GM21786 (cell line): ENCODE results near the gene CARNS1.

ENCODE experiments used
- ATAC-seq: cut with Tn5 transposase; IDR thresholded peaks from one replicate; pipeline ENCODE4 v1.9.1; 2021; ENCODE audit not compliant: unreplicated experiment

Gene CARNS1

DNA sequence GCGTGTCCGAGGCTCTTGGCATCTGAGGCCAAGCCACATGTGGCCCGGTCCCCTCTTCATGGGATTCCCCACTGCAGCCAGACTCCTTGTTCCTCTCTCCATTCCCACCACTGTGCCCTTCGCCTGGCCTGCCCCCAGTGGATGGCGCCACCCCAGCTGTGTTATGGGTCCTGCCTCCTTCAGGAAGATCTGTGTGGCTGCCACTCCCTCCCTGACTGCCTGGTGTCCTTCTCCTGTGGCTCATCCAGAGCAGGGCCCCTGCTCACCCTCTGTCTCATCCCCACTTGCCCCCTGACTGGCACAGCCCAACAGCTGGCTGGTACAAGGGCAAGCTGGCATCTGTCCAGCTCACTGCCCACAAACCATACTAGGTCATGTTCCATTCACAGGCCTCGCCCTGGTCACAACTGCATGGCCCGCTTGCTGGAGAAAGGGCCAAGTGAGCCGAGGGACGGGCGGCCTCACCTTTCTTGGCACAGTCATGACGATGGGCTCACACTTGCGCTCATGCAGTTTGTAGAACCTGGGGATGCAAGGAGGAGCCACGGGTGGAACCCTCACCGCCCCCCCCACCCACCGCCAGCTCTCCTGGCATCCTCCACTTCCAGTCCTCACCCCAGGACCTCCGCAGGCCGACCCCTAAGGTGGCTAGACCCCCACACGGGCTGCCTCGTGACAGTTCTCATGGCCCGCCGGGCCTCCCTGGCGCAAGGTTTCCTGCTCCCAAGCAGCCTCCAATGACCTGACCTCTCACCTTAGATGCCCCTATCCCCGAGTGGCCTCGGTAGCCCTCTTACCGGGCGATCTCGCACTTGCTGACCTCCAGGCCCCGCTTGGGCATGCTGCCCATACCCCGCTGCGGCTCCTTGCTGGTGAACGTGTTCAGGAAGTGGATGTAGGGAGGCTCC is 24.1 kb downstream of the CARNS1 start:
- no peak for ATAC-seq

DNA sequence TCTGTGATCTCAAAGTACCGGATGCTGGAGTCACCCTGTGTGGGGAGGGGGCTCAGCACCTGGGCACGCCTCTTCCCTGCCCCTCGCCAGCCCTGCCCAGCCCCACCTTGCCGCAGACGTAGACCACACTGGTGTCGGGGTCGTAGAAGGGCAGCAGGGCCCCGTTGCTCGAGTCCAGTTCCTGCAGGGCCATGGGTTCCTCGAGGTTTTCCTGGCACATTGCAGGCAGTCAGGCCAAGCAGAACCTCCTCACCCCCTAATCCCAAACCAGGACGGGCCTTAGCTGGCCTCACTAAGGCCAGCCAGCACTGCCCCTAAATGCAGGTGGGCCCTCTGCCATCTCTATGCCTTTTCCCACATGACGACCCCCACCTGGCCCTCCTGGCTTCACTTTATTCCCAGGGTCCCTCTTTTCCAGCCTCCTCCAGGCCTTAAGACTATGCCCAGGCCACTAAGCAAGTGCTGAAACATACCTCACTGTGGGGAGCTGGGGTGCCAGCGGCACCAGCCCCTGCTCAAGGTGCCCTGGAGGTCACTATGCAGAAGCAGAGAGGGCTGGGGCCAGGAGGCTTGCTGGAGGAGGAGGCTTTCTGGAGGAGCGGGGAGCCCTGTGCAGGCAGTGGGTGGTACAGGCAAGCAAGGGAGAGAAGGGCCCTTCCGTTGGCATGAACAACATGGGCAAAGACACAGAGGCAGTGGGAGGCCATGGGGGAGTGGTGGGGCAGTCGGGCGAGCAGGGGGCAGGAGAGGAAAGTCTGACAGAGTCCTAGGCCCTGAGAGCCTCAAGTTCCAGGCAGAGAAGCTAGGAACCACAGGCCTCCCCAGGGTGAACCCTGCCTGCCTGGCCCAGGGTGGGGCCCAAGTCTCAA is 25.0 kb downstream of the CARNS1 start:
- no peak for ATAC-seq

DNA sequence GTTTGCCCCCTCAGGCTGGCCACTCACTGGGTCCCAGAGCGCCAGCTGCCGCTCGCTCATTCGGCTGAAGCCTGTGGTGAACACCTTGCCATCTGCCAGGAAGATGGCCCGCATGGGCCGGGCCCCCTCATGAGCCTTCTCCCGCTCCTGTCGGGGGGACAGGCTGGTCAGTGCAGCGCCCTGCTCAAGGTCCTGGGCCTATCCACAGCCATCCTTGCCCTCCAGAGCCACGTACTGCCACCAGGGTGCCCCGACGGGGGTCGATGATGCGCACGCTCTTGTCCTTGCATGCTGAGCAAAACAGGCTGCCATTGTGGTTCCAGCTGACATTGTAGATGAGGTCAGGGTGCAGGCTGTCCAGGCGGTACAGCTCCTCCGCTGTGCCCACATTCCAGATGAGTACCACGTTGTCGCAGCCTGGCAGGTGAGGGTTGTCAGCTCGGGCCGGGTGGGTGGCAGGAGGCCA is 25.7 kb downstream of the CARNS1 start:
- no peak for ATAC-seq

DNA sequence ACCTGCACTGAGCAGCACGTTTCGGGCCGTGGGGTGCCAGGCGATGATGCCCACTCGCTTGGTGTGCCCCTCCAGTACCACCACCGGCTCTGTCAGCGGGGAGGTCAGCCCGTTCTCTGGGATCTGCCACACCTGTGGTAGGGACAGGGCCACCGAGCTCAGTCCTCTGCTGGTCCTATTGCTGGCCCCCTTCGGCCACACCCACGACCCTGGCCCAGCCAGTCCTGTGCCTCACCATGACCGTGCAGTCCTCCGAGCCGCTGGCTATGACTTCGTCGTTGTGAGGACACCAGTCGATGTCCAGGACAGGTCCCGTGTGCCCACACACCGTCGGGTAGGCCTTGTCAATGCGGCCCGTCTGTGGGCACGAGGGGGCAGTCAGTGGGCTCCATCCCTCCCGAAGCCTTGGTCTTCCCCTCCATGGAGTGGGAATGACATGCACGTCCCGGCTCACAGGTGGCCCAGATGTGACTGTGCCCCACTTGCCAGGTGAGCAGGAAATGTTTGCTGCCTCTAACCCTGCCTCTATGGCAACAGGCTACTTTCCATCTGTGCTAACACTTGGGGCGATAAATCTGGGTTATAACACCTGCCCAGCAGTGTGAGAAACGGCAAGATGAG is 26.4 kb downstream of the CARNS1 start:
- ATAC-seq: no peak

DNA sequence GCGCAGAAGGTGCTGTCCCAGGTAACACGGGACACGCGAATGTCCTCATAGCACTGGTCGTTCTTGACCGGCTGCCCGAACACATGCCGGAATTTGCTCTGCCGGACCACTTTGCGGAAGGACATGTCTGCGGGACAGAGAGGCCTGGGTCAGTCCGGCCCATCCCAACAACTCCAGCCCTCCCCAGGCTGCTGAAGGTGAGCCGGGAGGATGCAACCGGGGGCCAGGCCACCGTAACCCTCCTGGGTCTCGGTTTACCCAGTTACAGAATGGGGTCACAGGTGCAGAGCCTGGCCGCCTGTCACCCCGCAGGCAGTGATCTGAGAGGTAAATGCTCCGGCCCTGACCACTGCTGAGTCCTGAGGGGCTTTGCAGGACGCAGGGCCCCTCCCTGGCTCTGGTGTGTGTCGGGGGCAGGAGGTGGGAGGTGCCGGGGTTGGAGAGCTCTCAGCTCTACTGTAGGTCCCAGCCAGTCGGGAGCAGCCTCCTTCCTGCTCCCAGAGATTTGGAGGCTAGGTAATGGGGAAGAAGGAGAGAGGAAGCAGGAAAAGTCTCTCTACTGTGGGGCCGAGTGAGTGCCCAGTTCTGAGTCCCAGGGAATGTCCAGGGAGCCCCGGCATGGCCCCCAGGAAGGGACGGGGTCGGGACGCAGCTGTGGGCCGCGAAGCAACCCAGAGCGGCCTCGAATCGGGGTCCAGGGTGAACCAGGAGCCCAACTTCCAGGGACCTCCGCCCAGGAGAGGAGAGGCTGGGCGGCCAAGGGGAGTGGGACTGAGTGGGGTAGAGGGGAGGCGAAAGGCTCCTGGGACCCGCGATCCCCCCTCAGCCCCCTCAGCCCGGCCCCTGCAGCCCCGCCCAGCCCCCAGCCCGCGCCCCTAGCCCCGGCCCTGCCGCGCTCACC is 27.3 kb downstream of the CARNS1 start:
- ATAC-seq: no peak

DNA sequence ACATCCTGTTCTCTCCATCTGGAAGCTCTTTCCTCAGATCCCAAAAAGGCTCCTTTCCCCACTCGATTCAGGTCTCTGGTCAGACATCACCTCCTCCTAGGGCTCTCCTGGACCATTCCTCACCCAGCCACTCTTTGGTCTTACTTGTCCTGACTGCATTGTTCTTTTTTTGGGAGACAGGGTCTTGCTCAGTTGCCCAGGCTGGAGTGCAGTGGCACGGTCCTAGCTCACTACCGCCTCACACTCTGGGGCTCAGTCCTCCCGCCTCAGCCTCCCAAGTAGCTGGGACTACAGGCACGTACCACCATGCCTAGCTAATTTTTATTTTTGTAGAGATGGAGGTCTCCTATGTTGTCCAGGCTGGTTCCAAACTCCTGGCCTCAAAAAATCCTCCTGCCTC is 30.0 kb downstream of the CARNS1 start:
- no peak for ATAC-seq

DNA sequence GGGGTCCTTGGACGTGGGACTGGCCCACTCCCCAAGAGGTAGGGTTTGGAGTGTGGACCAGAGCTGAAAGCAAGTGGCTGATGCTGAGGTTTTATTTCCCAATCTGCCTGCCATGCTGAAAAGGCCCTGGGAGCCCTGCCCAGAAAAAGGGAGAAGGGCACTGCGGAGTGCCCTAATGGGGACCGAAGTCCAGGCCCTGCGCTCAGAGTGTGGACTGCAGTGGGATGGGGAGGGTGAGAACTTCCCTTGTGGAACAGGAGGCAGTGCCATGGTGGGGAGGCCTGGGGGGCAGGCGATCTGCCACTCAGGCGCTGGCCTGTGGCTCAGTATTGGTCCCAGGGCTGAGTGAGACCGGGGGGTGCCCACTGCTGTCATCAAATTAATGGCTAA is 32.7 kb downstream of the CARNS1 start:
- ATAC-seq: no peak

DNA sequence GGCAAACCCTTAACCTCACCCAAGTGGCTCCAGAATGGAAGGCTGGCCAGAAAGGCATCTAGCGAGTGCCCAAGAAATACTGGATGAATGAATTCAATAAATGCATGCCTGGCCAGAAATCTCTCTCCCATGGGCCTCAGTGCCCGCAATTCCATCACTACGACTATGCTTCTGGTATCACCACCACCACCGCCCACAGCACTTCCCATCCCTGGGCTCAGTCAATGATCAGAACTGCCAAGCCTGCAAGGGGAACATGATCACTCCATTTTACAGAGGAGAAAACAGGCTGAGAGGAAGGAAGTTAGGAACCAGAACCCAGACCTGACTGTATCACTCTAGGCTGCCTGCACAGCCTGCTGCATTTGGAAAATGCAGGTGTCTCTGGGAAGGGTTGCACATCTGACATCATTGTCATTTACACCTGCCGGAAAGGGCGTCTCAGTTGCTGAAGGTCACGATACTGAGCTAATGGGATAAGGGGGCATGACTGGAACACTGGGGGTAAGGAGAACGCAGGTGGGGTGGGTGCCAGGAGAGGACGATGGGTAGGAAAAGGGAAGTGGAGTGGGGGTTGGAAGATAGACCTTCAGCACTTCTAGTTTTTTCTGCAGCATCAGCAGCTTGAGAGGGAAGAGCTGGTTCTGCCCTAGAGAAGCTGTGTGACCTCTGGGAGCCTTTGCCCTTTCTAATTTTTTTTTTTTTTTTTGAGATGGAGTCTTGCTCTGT is 33.8 kb downstream of the CARNS1 start:
- no peak for ATAC-seq

DNA sequence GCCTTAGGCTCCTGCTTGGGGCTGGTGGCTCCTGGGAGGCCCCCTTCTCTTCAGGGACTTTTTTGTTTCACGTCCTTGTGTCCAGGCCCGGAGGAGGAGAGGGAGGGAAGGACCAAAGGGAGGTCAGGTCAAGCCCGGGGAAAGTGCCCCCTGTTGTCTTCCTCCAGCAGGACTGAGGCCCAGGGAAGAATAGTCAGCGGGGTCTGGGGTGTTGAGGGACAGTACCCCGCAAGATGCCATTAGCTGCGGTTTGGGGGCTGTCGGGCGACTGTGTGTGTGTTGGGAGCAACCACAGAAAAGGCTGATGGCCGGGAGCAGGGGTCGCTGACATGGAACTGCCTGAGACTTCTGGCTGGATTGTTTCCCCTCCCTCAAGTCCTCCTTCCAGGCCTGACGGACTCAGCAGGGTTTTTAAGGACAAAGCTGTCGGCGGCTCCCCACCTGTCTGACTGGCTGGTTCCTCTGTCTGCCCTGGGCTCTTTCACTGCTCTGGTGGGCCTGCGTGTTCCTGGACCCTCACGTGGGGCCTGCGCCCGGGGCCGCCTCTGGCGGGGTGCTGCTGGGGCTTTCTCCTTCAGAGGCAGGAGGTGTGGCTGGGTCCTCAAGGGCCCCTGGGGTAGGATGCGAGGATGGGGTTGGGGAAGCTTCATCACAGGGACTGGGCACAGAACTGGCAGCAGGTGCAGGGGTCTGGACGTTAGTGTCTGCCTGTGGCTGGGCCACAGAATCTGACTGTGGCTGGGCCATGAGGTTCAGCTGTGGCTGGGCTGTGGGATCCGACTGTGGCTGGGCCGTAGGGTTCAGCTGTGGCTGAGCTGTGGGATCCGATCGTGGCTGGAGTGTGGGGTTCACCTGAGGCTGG is 35.5 kb downstream of the CARNS1 start:
- ATAC-seq: no peak

DNA sequence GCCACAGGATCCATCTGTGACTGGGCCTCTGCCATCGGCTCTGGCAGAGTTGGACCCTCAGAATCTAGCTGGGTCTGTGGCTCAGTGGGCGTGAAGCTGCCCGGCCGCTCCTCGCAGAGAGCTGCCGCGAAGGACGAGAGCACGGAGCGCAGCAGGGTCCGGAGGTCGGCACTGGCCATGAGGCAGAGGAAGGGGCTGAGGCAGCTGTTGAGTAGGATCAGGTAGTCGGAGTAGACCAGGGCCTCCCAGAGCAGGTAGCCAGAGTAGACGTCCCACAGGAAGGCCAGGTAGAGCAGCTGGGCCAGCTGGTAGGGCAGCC is 36.1 kb downstream of the CARNS1 start:
- no peak for ATAC-seq

DNA sequence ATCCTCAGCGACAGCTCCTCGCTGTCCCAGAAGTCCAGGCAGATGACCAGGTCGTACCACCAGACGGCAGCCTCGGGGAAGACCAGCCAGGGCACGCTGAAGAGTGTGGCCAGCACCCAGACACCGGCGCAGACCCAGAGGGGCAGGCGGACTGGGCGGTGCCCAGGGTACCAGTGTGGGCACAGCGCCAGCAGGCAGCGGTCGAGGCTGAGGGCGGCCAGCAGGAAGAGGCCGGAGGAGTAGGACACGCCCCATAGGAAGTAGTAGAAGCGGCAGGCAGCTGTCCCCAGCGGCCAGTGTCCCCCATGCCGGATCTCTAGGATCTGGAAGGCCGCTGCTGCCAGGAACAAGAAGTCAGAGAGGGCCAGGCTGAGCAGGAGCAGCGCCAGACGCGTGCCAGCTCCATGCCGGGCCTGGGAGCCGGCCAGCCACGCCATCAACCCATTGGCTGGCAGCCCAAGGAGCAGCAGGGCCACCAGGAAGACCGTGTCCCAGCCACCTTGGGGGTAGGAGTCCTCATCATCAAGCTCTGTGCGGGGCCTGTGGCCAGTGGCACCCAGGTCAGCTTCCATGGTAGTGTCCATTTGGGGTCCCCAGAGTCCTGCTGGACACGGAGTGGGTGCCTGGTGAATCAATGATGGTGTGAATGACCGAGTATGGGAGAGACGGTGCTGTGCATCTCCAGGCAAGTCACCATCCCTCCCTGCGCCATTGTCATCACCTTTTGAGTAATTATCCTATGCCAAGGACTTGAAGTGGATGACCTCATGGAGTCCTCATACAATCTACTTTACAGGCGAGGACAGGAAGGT is 36.9 kb downstream of the CARNS1 start, which contains the start of gene GPR152:
Gene GPR152, minus strand, starts transcription at position 589 of the 812 bp plus-strand sequence. Its CDS starts 5 bp downstream, at position 584.
- no peak for ATAC-seq

DNA sequence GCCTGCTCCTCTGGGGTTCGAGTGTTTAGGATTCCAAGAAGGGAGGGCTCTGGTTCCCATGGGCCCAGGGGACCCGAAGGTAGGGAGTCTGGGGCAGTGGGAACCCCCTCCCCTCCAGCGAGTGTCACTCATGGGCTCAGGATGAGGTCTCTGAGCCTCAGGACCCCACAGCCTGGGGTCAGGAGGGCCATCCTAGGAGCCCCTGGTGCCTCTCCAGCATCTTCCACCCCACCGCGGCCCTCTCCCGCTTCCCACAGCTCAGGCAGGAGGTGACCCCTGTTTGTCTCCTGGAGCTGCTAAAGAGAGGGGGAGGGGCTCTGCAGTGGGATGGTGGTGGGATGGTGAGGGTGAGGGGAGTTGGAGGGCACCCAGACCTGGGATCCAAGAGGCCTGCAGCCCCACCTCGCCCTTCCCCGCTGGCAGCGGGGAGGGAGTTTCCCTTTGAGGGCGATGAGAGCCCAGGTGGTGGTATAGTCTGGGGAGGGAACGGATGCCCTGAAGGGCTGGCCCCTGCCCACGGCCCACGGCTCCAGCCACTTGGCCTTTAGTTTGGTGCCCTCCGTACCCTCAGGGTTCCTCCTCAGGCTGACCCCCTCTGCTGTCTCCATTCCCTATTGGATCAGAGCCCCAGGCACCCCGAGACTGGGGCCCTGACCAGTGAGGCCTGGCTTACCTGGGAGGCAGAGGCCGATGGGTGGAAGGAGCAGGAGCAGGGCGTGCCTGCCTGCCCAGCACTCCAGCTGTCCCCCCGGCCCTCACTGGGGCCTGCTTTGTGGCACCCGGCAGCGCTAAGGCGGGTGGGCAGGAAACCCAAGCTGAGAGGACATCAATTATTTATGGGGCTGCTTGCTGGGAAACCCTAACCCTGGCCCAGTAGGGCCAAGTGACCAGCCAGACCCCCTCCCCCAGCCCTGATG is 38.6 kb downstream of the CARNS1 start:
- no peak for ATAC-seq

DNA sequence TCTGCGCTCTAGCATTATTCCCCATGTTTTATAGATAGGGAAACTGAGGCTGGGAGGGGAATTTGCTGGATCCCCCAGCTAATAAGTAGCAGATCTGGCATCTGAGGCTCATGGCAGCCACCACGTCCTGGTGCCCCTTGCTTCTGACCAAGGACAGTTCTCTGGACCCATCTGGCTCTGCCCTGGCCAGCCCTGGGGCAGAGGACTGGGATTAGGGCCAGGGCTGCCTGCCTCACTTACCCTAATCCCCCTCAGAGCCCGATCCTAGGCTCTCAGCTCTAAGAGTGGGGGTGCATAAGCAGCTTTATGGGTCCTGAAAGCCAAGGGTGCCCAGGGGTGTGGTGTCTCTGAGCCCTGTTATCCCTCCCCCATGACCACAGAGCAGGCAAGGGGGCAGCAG is 39.6 kb downstream of the CARNS1 start, which contains the start of gene CABP4:
Gene CABP4, plus strand, starts transcription at position 301 of the 400 bp plus-strand sequence. Its CDS starts 70 bp downstream, at position 371.
- ATAC-seq: no peak

DNA sequence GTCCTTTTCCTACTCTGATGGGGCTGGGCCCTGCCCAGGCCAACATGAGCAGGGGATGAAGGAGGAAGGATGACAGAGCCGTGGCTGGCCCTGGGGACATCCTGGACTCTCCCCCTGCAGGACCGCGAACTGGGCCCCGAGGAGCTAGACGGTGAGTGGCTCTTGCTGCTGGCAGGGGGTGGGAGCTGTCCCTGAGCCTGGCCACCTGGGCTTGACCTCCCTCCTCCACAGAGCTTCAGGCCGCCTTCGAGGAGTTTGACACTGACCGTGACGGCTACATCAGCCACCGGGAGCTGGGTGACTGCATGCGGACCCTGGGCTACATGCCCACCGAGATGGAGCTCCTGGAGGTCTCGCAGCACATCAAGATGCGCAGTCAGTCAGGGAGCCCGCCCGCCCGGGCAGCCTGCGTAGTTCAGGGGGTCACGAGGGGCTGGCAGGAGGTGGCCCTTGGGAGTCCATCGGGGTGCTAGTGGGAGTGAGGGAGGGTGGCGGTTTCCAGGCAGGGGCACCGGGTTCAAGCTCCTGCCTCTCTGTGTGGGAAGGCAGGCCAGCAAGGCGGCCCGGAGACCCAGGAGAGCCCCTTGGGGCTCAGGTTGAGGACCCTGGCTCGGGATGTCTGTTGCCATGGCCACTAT is 40.7 kb downstream of the CARNS1 start:
- ATAC-seq: no peak

DNA sequence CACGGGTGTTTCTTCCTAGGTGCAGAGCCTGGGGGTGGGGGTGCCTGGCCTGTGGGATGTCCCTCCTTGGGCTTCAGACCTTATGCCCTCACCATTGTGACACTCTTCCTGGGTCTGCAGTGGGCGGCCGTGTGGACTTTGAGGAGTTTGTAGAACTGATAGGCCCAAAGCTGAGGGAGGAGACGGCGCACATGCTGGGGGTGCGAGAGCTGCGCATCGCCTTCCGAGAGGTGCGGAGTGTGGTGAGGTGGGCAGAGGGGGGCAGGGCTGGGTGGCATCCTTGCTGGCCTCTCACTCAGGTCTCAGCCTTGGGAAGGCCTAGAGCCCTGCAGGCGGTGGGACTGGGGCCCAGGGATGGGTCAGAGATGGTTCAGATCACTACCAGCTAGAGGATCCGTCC is 42.0 kb downstream of the CARNS1 start:
- ATAC-seq: no peak

DNA sequence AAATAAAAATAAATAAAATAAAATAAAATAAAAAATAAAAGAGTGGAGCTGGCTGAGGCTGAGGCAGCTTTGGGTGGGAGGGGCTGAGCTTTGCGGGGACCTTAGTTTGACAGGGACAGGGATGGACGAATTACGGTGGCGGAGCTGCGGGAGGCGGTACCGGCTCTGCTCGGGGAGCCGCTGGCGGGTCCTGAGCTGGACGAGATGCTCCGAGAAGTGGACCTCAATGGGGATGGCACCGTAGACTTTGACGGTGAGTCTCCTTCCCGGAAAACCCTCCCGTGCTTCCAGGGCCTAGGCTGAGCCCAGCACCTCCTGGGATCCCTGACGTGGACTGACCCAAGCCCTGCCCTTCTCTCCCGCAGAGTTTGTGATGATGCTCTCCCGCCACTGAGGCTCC is 42.8 kb downstream of the CARNS1 start:
- ATAC-seq: no peak
